Measurements from ENCODE around the gene EP400.
"Not testable (repeated sequence)": the region's sequence is repeated elsewhere in the genome, so short reads cannot be mapped to it uniquely, and the experiment has no call there.

The EP400 gene

GRCh38 chr12:132043216-132043615 is 93.5 kb downstream of the EP400 start:
- no peak for DNase-seq (ENCODE audit: low read depth in 1 of 2, low spot score in 1 of 2)

DNA sequence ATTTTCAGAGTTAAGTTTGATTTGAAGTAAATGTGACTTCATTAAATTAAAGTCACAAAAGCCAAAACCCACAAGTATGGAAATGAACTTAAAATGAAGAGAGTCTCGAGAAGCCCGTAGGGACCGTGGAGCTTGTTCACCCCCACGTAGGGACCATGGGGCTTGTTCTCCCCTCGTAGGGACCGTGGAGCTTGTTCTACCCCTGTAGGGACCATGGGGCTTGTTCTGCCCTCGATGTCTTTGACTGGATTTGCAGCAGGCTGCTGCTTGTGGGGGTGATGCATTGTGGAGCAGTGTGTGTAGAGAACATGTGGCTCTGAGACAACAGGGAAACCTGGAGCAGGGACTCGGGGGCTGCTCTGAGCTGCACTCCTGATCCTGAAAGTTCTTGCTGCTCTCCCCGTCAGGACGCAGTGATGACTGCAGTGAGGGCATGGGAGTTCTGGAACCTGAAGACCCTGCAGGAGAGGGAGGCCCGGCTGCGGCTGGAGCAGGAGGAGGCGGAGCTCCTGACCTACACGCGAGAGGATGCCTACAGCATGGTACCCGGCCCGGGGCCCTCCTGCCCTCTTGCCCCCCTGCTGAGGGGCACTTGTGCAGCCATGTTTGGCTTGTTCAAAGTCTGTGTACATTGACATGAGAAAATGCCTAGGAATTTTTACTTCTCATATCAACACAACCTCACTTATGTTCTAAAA is 94.2 kb downstream of the EP400 start:
- no peak for DNase-seq (ENCODE audit: low read depth in 1 of 2, low spot score in 1 of 2)

- DNase-seq (ENCODE audit: low read depth in 1 of 2, low spot score in 1 of 2) = no peak
Observed at GRCh38 chr12:132044661-132045412, 95.1 kb downstream of the EP400 start.

DNA sequence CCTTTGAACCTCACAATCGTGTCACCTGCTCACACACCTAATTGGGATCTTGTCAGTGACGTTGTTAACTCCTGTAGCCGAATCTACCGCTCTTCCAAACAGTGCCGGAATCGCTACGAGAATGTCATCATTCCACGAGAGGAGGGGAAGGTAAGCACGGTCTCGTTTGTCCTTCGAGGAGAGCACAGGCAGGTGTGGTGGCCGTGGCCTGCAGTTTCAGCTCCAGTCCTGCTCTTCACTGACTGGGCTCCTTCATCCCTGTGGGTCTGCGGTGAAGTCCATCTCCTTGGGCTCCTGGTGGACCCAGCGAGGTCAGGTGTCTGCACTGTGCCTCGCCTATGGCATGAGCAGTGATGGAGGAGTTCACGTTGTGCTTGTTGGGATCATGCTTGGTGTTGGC is 96.0 kb downstream of the EP400 start:
- DNase-seq (ENCODE audit: low read depth in 1 of 2, low spot score in 1 of 2) = no peak

DNA sequence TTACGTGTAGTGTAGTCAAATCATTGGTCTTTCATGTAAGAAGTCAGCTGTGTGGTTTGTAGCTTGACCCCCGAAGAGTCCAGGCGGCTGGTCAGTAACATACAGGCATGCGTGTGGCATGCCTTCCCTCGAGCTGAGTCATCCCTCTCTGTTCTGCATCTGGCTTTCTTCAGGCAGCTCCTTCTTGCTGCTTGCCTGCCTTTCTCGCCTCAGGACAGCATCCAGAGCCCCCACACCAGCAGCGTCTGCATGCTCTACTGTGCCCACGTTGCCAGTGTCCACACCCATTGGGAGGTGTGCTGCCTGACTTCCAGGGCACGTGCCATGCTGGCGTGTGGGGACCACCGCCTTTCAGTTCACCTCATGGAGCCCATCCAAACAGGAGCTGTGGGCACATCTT is 96.8 kb downstream of the EP400 start:
- no peak for DNase-seq (ENCODE audit: low read depth in 1 of 2, low spot score in 1 of 2)

- not testable (repeated sequence) for DNase-seq (ENCODE audit: low read depth in 1 of 2, low spot score in 1 of 2)
Observed at GRCh38 chr12:132047630-132048029, 97.9 kb downstream of the EP400 start.

- DNase-seq (ENCODE audit: low read depth in 1 of 2, low spot score in 1 of 2) = no peak
Observed at GRCh38 chr12:132049442-132049841, 99.7 kb downstream of the EP400 start.

DNA sequence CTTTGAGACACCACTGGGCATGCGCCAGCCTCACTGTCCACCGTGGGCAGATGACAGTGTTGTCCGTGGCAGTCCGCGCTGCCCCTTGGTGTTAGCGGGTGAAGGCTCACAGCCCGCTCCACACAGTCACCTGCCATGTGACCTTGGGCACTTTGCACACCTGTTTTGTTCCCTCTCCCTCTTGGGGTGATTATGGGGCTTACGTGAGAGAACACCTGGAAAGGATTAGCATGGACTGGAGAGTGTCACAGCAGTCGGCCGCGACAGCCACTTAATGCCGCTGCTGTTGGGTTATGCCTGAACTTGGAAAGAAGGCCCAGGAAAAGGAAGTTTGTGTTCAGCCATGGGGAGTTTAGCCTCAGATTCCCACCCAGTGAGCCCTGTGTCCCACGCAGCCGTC is 100.1 kb downstream of the EP400 start:
- no peak for DNase-seq (ENCODE audit: low read depth in 1 of 2, low spot score in 1 of 2)

DNA sequence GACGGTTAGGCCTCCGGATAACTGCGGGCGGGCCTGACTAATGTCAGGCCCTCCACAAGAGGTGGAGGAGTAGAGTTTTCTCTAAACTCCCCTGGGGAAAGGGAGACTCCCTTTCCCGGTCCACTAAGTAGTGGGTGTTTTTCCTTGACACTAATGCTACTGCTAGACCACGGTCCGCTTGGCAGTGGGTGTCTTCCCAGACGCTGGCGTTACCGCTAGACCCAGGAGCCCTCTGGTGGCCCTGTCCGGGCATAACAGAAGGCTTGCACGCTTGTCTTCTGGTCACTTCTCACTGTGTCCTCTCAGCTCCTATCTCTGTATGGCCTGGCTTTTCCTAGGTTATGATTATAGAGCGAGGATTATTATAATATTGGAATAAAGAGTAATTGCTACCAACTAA is 102.0 kb downstream of the EP400 start:
- DNase-seq (ENCODE audit: low read depth in 1 of 2, low spot score in 1 of 2) = not testable (repeated sequence)

DNA sequence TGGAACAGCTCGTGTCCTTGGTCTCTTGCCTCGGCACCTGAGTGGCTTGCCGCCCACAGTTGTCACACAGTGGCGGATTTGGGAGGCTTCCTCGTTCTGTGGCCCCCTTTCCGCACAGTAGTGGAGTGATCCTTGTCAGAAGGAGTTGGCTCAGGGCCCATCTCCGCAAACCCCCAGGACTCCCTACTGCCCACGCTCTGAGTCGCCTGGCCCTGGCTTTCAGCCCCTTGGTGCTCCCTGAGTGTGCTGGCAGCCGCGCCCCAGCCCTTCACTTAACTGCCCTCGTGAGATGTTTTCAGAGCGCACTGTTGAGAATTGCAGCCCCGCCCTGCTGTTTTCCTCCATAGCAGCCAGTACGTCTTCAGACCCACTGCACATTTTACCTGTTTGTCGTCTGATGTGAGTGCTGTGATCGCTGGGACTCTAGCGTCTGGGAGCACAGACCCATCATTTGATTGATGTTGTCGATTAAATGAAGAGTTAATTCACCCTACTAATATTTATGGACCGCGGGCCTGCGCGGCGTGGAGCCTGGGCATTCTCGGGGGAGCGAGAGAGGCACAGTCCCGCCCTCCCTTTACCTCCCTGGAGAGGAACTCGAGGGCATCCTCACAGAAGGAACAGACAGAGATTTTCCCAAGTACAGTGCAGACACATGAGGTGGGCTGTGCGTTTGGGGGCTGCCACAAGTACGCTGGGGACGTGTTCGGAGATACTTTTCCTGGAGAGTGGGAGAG is 102.6 kb downstream of the EP400 start:
- DNase-seq (ENCODE audit: low read depth in 1 of 2, low spot score in 1 of 2) = no peak

- no peak for DNase-seq (ENCODE audit: low read depth in 1 of 2, low spot score in 1 of 2)
Observed at GRCh38 chr12:132053338-132054330, 103.9 kb downstream of the EP400 start.

GRCh38 chr12:132054983-132055382 is 105.2 kb downstream of the EP400 start:
- no peak for DNase-seq (ENCODE audit: low read depth in 1 of 2, low spot score in 1 of 2)

- DNase-seq (ENCODE audit: low read depth in 1 of 2, low spot score in 1 of 2) = no peak
Observed at GRCh38 chr12:132055535-132056096, 105.9 kb downstream of the EP400 start.

- DNase-seq (ENCODE audit: low read depth in 1 of 2, low spot score in 1 of 2) = no peak
Observed at GRCh38 chr12:132056320-132056719, 106.6 kb downstream of the EP400 start.

- no peak for DNase-seq (ENCODE audit: low read depth in 1 of 2, low spot score in 1 of 2)
Observed at GRCh38 chr12:132056951-132057350, 107.2 kb downstream of the EP400 start.

DNA sequence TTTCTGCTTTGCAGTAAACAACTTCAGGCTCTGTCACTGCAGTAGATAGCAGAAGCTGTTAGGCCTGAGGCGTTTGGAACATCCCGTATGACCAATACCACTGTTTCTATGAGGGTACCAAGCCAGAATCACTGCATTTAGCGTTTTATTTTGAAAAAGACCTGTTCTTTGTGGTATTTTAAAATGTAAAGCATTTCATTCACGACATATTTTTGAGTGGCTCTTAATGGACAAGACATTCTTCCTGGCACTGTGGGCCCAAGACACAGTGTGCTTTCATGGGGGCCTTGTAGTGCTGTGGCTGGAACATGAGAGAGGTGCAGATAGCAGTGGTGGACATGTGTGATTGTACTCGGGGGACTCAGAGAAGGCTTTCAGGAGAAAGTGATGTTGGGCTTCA is 107.9 kb downstream of the EP400 start:
- no peak for DNase-seq (ENCODE audit: low read depth in 1 of 2, low spot score in 1 of 2)

GRCh38 chr12:132061197-132061596 is 111.5 kb downstream of the EP400 start:
- DNase-seq (ENCODE audit: low read depth in 1 of 2, low spot score in 1 of 2) = no peak

DNA sequence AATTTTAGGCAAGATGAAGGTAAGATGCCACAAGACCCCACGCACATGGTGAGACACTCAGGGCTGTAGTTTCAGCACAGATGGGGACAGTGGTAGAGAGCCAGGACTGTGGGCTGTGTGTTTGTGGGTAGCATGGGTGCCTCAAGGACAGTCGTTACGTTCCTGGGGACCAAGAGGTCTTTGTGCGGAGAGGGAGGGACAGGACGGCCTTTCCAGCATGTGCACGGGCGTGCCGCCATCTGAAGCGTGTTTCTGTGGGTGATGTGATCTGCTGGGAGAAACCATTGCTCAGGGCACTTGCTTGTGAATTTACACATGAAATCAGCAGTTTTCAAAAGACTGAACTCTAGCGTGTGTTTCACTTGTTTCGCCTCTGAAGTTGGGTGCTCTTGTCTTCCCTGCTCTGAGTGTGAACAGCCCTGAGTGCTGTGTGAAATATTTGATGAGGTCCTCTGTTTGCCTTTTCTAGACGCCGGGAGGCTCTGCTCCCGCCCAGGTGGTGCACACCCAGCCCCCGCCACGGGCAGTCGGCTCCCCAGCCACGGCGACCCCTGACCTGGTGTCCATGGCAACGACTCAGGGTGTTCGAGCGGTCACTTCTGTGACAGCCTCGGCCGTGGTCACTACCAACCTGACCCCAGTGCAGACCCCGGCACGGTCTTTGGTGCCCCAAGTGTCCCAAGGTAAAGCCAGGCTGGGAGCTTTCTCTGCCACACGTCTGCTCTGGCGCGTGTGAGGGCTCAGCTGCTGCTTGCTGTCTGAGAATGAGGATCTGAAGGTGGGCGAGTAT is 112.1 kb downstream of the EP400 start:
- DNase-seq (ENCODE audit: low read depth in 1 of 2, low spot score in 1 of 2) = no peak

- no peak for DNase-seq (ENCODE audit: low read depth in 1 of 2, low spot score in 1 of 2)
Observed at GRCh38 chr12:132062481-132062880, 112.7 kb downstream of the EP400 start.

DNA sequence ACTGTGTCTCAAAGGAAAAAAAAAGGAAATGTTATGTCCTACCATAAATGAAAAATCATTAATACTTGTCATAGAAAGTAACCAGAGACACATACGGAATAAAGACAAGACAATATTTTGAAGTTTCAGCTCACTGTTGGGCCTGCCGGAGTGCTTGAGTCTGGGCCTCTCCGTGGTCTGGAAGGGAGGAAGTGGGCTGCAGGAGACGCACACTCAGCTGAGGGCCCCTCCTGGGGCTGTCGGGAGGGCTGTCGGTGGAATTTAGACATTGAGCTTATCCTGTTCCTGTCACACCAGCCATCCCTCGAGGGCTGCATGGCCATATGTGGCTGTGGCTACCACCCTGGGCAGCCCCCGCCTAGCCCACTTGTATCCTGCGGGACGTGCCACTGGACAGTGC is 113.7 kb downstream of the EP400 start:
- DNase-seq (ENCODE audit: low read depth in 1 of 2, low spot score in 1 of 2) = no peak
